Measurements from ENCODE around the gene CTTNBP2NL.

CTTNBP2NL gene

GRCh38 chr1:112504001-112504660 is 108.1 kb downstream of the CTTNBP2NL start:
- TF ChIP-seq CTCF (IDR thresholded peaks at IDR 0.05): no peak
- intact Hi-C loops (cut with DNase I; ENCODE audit: low total_unique reads): no loop called here
- DNase-seq: no peak
- peaks cover 0 to 48% of the 10 kb centered on the region in 2 donors for H3K27me3 ChIP-seq
- H3K9me3 ChIP-seq: no peaks in the 10 kb centered on the region
- no peak overlapping the region for H3K4me3 ChIP-seq
- H3K27ac ChIP-seq: no peak overlapping the region
- H3K36me3 ChIP-seq: no peaks in the 10 kb centered on the region
- H3K4me1 ChIP-seq: peaks cover 0 to 32% (median 24%) of the 10 kb centered on the region in 4 donors

- Histone ChIP-seq H3K27ac (no peak overlapping the region), H3K27me3 (peaks cover 0 to 54% of the 10 kb centered on the region in 2 donors), H3K4me3 (no peak overlapping the region), H3K36me3 (no peaks in the 10 kb centered on the region), H3K9me3 (no peaks in the 10 kb centered on the region), H3K4me1 (peaks cover 0 to 36% (median 25%) of the 10 kb centered on the region in 4 donors)
- no peak for TF ChIP-seq CTCF (IDR thresholded peaks at IDR 0.05)
- intact Hi-C loops (cut with DNase I; ENCODE audit: low total_unique reads): no loop called here
- no peak for DNase-seq
Observed at GRCh38 chr1:112504661-112505399, 108.8 kb downstream of the CTTNBP2NL start.

GRCh38 chr1:112505400-112505785 is 109.4 kb downstream of the CTTNBP2NL start:
- Histone ChIP-seq H3K27ac (no peak overlapping the region), H3K9me3 (no peaks in the 10 kb centered on the region), H3K27me3 (peaks cover 0 to 54% of the 10 kb centered on the region in 2 donors), H3K36me3 (no peaks in the 10 kb centered on the region), H3K4me1 (peaks cover 0 to 36% (median 25%) of the 10 kb centered on the region in 4 donors), H3K4me3 (no peak overlapping the region)
- TF ChIP-seq CTCF (IDR thresholded peaks at IDR 0.05): no peak
- intact Hi-C loops (cut with DNase I; ENCODE audit: low total_unique reads): no loop called here
- DNase-seq: no peak

- Histone ChIP-seq H3K27me3 (peaks cover 0 to 54% of the 10 kb centered on the region in 2 donors), H3K4me3 (no peak overlapping the region), H3K27ac (no peak overlapping the region), H3K4me1 (peaks cover 0 to 36% (median 25%) of the 10 kb centered on the region in 4 donors), H3K9me3 (no peaks in the 10 kb centered on the region), H3K36me3 (no peaks in the 10 kb centered on the region)
- no peak for TF ChIP-seq CTCF (IDR thresholded peaks at IDR 0.05)
- DNase-seq: no peak
- intact Hi-C loops (cut with DNase I; ENCODE audit: low total_unique reads): no loop called here
Observed at GRCh38 chr1:112505878-112506277, 109.9 kb downstream of the CTTNBP2NL start.

- no peak for DNase-seq
- peaks cover 0 to 35% (median 25%) of the 10 kb centered on the region in 4 donors for H3K4me1 ChIP-seq
- H3K27ac ChIP-seq: no peak overlapping the region
- intact Hi-C loops (cut with DNase I; ENCODE audit: low total_unique reads): no loop called here
- TF ChIP-seq CTCF (IDR thresholded peaks at IDR 0.05): no peak
- no peaks in the 10 kb centered on the region for H3K36me3 ChIP-seq
- H3K27me3 ChIP-seq: peaks cover 0 to 54% of the 10 kb centered on the region in 2 donors
- no peaks in the 10 kb centered on the region for H3K9me3 ChIP-seq
- H3K4me3 ChIP-seq: no peak overlapping the region
Observed at GRCh38 chr1:112506306-112506705, 110.3 kb downstream of the CTTNBP2NL start.
